ENCODE data around the gene CTBP2. TPM values are rescaled to one million over a fixed set of nuclear protein-coding genes. Genes with fewer than 3 reads are reported as not detected.

CTBP2 gene
- total RNA-seq, 1 donor from 2014 or later = 127 TPM

DNA sequence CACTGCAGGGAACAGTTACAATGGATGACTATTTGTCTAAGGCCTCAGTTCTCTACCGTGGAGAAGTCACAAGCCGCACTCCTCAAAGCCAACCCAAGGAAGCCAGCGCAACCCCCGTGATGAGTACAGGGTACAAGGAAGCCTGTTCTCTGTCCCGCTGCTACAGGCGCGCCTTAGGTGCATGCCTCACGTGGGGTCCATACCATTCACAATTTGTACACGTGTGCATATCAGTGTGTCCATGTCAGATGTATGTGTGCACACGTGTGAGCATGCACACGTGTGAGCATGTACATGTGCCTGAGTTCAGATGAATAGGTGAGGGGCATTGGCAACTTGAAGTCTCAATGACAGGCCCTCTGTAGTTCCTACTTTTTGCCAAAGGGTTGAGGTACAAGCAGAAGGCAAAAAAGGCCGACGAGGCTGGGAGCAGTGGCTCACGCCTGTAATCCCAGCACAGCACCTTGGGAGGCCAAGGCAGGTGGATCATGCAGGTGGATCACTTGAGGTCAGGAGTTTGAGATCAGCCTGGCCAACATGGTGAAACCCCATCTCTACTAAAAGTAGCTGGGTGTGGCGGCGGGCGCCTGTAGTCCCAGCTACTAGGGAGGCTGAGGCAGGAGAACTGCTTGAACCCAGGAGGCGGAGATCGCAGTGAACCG lies 62.8 kb downstream of the CTBP2 start:
- Mint-ChIP-seq H3K4me3 (no peak overlapping the region), H3K9me3 (no peaks in the 10 kb centered on the region), H3K4me1 (peaks cover 75% of the 10 kb centered on the region), H3K27me3 (ENCODE audit: low read depth) (no peaks in the 10 kb centered on the region), H3K36me3 (ENCODE audit: low read depth) (no peaks in the 10 kb centered on the region), H3K27ac (ENCODE audit: unreplicated experiment) (no peak overlapping the region)
- DNase-seq (ENCODE audit: low read depth, low spot score) = no peak
- TF ChIP-seq CTCF (conservative IDR thresholded peaks at IDR 0.05) = no peak

GRCh38 chr10:125096975-125097374 lies 63.4 kb downstream of the CTBP2 start:
- no peaks in the 10 kb centered on the region for H3K9me3 Mint-ChIP-seq
- H3K36me3 Mint-ChIP-seq (ENCODE audit: low read depth) = no peaks in the 10 kb centered on the region
- no peak overlapping the region for H3K4me3 Mint-ChIP-seq
- peaks cover 75% of the 10 kb centered on the region for H3K4me1 Mint-ChIP-seq
- no peak for DNase-seq (ENCODE audit: low read depth, low spot score)
- no peak overlapping the region for H3K27ac Mint-ChIP-seq (ENCODE audit: unreplicated experiment)
- no peaks in the 10 kb centered on the region for H3K27me3 Mint-ChIP-seq (ENCODE audit: low read depth)
- TF ChIP-seq CTCF (conservative IDR thresholded peaks at IDR 0.05) = no peak

- Mint-ChIP-seq H3K4me1 (peaks cover 72% of the 10 kb centered on the region), H3K27me3 (ENCODE audit: low read depth) (no peaks in the 10 kb centered on the region), H3K4me3 (no peak overlapping the region), H3K36me3 (ENCODE audit: low read depth) (no peaks in the 10 kb centered on the region), H3K27ac (ENCODE audit: unreplicated experiment) (no peak overlapping the region), H3K9me3 (no peaks in the 10 kb centered on the region)
- TF ChIP-seq CTCF (conservative IDR thresholded peaks at IDR 0.05) = no peak
- DNase-seq (ENCODE audit: low read depth, low spot score) = no peak
Observed at GRCh38 chr10:125096371-125096770, 64.0 kb downstream of the CTBP2 start.

- H3K27me3 Mint-ChIP-seq (ENCODE audit: low read depth) = no peaks in the 10 kb centered on the region
- H3K9me3 Mint-ChIP-seq = no peaks in the 10 kb centered on the region
- peak overlapping the region; percentile 62 for H3K27ac Mint-ChIP-seq (ENCODE audit: unreplicated experiment)
- peaks cover 71% of the 10 kb centered on the region for H3K4me1 Mint-ChIP-seq
- no peak for TF ChIP-seq CTCF (conservative IDR thresholded peaks at IDR 0.05)
- no peaks in the 10 kb centered on the region for H3K36me3 Mint-ChIP-seq (ENCODE audit: low read depth)
- H3K4me3 Mint-ChIP-seq = no peak overlapping the region
- no peak for DNase-seq (ENCODE audit: low read depth, low spot score)
Observed at GRCh38 chr10:125095776-125096175, 64.6 kb downstream of the CTBP2 start.

- DNase-seq (ENCODE audit: low read depth, low spot score) = no peak
- Mint-ChIP-seq H3K27ac (ENCODE audit: unreplicated experiment) (no peak overlapping the region), H3K4me3 (no peak overlapping the region)
Observed at GRCh38 chr10:125095228-125095627, 65.1 kb downstream of the CTBP2 start.

More at GRCh38 chr10:125095228-125095627, 65.1 kb downstream of the CTBP2 start:
- H3K27me3 Mint-ChIP-seq (ENCODE audit: low read depth) = no peaks in the 10 kb centered on the region
- no peaks in the 10 kb centered on the region for H3K36me3 Mint-ChIP-seq (ENCODE audit: low read depth)
- TF ChIP-seq CTCF (conservative IDR thresholded peaks at IDR 0.05) = no peak
- peaks cover 67% of the 10 kb centered on the region for H3K4me1 Mint-ChIP-seq
- no peaks in the 10 kb centered on the region for H3K9me3 Mint-ChIP-seq
